Measurements from ENCODE around the gene PMVK. TPM values are rescaled to one million over a fixed set of nuclear protein-coding genes. Genes with fewer than 3 reads are reported as not detected.
"Not testable (repeated sequence)": the region's sequence is repeated elsewhere in the genome, so short reads cannot be mapped to it uniquely, and the experiment has no call there.

The PMVK gene
- polyA plus RNA-seq (2013): 32.5 TPM

DNA sequence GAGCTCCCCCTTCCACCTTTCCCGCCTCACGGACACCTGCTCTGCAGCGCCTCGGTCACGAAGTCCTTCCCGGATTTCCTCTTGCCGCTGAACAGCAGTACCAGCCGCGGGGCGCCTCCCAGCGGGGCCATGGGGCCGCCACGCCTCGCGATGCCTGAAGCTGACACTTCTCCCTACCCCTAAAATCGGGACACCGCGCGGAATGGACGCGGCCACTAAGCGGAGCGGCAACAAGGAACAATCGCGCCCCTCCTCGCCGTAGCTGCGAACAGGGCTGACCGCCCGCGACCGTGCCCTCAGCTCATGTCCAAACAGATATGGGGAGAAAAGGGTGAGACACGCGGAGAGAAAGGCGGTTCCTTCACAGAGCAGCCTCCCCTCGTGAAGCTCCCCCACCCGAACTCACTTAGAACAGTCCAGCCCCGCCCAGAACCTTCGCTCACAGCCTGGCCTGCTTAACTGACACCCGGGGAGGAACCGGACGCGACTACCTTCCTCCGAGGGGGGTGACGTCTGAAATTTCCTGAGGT is at the start of gene PMVK:
Gene PMVK, minus strand, starts transcription at position 165 of the 530 bp plus-strand sequence. Its CDS starts 34 bp downstream, at position 131.
- H3K4me1 ChIP-seq (ENCODE audit: control extremely low read depth in 1 of 4, control insufficient read depth in 4 of 4, insufficient read depth in 4 of 4, low read length in 3 of 4): peaks cover 12 to 61% (median 54%) of the 10 kb centered on the region in 4 experiments
- peak within 1 kb of the TSS; percentile 99 for H3K27ac ChIP-seq (ENCODE audit: insufficient read depth in 1 of 2, low read depth in 1 of 2, low read length in 2 of 2, poor library complexity in 1 of 2, severe bottlenecking in 2 of 2)
- under 1% methylated on average over 28 of the region's 45 CpGs for WGBS (ENCODE audit: insufficient coverage)
- peak within 1 kb of the TSS; percentile 44 to 86 (median 80) for H3K4me3 ChIP-seq (ENCODE audit: control insufficient read depth in 1 of 7, extremely low read depth in 1 of 7, insufficient read depth in 4 of 7, low read depth in 2 of 7, low read length in 6 of 7)
- CTCF ChIA-PET: interaction anchor here (0.6 to 2.2 kb wide), 18 partner anchors 8 to 456 kb away, joined by 3 to 10 read pairs (median 4); partner anchors contain the start of gene FLAD1
- H3K27me3 ChIP-seq (replicated peaks in 2 of 5; ENCODE audit: control insufficient read depth in 4 of 5, insufficient read depth in 5 of 5, low read length in 4 of 5): no peaks in the 10 kb centered on the region
- H3K36me3 ChIP-seq (ENCODE audit: control insufficient read depth in 4 of 4, insufficient read depth in 4 of 4, low read length in 3 of 4): peaks cover 0 to 5% (median 4%) of the 10 kb centered on the region in 4 experiments
- peak; percentile 97 to 99 (median 99) for DNase-seq
- H3K9me3 ChIP-seq (ENCODE audit: control extremely low read depth in 1 of 5, control insufficient read depth in 4 of 5, insufficient read depth in 2 of 5, low read depth in 1 of 5, low read length in 4 of 5): no peaks in the 10 kb centered on the region
- POLR2A ChIA-PET: interaction anchor here (0.6 to 2.4 kb wide), 6 partner anchors 11 to 330 kb away, joined by 3 to 7 read pairs (median 4); partner anchors contain the start of genes PBXIP1 and PYGO2

GRCh38 chr1:154983776-154984466 is 47.4 kb upstream of the PMVK start:
- Histone ChIP-seq H3K27me3 (replicated peaks in 2 of 5; ENCODE audit: control insufficient read depth in 4 of 5, insufficient read depth in 5 of 5, low read length in 4 of 5) (no peaks in the 10 kb centered on the region), H3K4me1 (ENCODE audit: control extremely low read depth in 1 of 4, control insufficient read depth in 4 of 4, insufficient read depth in 4 of 4, low read length in 3 of 4) (peaks cover 9 to 24% (median 23%) of the 10 kb centered on the region in 4 experiments), H3K4me3 (ENCODE audit: control insufficient read depth in 1 of 7, extremely low read depth in 1 of 7, insufficient read depth in 4 of 7, low read depth in 2 of 7, low read length in 6 of 7) (peak overlapping the region in 6 of 7 experiments; percentile 76 to 99 (median 81)), H3K36me3 (ENCODE audit: control insufficient read depth in 4 of 4, insufficient read depth in 4 of 4, low read length in 3 of 4) (peaks cover 3 to 29% (median 20%) of the 10 kb centered on the region in 4 experiments), H3K9me3 (ENCODE audit: control extremely low read depth in 1 of 5, control insufficient read depth in 4 of 5, insufficient read depth in 2 of 5, low read depth in 1 of 5, low read length in 4 of 5) (no peaks in the 10 kb centered on the region), H3K27ac (ENCODE audit: insufficient read depth in 1 of 2, low read depth in 1 of 2, low read length in 2 of 2, poor library complexity in 1 of 2, severe bottlenecking in 2 of 2) (peak overlapping the region; percentile 76 to 83)
- CTCF ChIA-PET: interaction anchor here (1.0 to 20.2 kb wide), 6 partner anchors 10 to 47 kb away, joined by 3 to 320 read pairs (median 7); partner anchors contain the start of genes CKS1B, LENEP, PBXIP1 and PMVK
- 16% methylated on average over 8 of the region's 17 CpGs for WGBS (ENCODE audit: insufficient coverage)
- POLR2A ChIA-PET: interaction anchor here (0.6 to 1.0 kb wide), 3 partner anchors 10 to 541 kb away, joined by 3 to 4 read pairs (median 3); partner anchors contain the start of gene SHC1
- no peak for DNase-seq

DNA sequence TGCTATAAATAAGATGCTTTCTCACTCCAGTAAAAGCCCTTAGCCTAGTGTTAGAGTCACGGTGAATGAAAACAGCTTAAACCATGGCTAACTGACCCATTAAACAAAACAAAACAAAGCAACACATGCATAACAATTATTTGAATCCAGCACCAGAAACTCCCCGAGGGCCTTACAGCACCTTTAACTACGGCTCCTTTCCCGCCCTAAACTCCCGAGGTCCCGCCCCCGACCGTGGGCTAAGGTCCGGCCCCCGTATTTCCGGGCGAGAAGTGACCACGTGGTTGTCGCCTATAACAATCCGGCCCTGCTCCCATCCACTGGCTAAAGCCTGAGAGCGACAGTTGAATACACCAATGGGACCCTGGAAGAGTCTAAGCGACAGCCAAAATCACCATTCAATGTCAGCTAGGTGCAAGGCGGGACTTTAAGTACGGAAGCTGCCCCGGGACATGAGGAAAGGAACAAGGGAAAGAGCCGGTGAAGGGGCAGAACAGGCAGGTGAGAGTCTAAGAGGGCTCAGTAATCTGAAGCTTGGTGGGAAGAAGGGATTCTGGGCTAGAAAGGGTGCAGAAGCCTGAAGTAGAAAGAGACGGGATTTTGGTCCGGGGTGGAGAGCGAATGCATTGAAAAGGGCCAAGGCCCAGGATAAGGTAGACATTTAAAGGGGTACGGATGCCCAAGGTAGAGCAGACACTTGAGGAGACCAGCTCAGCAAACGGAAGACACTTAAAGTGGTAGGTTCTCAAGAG is 46.6 kb upstream of the PMVK start, which contains the start of gene FLAD1:
Gene FLAD1, plus strand, starts transcription at position 448 of the 752 bp plus-strand sequence. CDS start 351 bp downstream, outside the sequence.
- Histone ChIP-seq H3K27me3 (replicated peaks in 2 of 5; ENCODE audit: control insufficient read depth in 4 of 5, insufficient read depth in 5 of 5, low read length in 4 of 5) (no peaks in the 10 kb centered on the region), H3K27ac (ENCODE audit: insufficient read depth in 1 of 2, low read depth in 1 of 2, low read length in 2 of 2, poor library complexity in 1 of 2, severe bottlenecking in 2 of 2) (peak within 1 kb of the TSS; percentile 76 to 83), H3K4me1 (ENCODE audit: control extremely low read depth in 1 of 4, control insufficient read depth in 4 of 4, insufficient read depth in 4 of 4, low read length in 3 of 4) (peaks cover 13 to 28% (median 28%) of the 10 kb centered on the region in 4 experiments), H3K36me3 (ENCODE audit: control insufficient read depth in 4 of 4, insufficient read depth in 4 of 4, low read length in 3 of 4) (peaks cover 3 to 25% (median 11%) of the 10 kb centered on the region in 4 experiments), H3K9me3 (ENCODE audit: control extremely low read depth in 1 of 5, control insufficient read depth in 4 of 5, insufficient read depth in 2 of 5, low read depth in 1 of 5, low read length in 4 of 5) (no peaks in the 10 kb centered on the region), H3K4me3 (ENCODE audit: control insufficient read depth in 1 of 7, extremely low read depth in 1 of 7, insufficient read depth in 4 of 7, low read depth in 2 of 7, low read length in 6 of 7) (peak within 1 kb of the TSS; percentile 70 to 99 (median 81))
- ChIA-PET POLR2A (interaction anchor here (0.6 to 1.0 kb wide), 3 partner anchors 9 to 12 kb away, joined by 3 to 4 read pairs (median 3); partner anchors contain the start of gene SHC1), CTCF (interaction anchor here (1.0 to 20.2 kb wide), 6 partner anchors 9 to 75 kb away, joined by 3 to 320 read pairs (median 6); partner anchors contain the start of genes CKS1B, LENEP, PBXIP1 and PMVK)
- peak; percentile 99 to 100 (median 99) for DNase-seq
- WGBS (ENCODE audit: insufficient coverage): 1% methylated on average over 26 of the region's 26 CpGs

DNA sequence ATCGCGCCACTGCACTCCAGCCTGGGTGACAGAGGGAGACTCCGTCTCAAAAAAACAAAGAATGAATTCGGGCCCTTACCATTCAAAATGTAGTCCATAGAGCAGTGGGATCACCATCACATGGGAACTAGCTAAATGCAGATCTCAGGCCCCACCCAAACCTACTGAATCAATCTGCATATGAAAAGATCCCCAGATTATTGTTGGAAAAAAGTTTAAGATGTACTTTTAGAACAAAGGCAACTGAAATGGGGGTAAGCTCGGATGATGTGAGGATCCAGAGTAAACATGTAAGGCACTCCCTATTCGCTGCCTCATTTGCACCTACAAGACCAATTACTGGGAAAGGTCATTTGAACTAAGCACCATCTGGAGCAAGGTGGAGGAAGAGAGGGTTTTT is 45.8 kb upstream of the PMVK start:
- ChIA-PET CTCF (interaction anchor here (1.1 to 20.2 kb wide), 5 partner anchors 9 to 77 kb away, joined by 3 to 320 read pairs (median 9); partner anchors contain the start of genes CKS1B, LENEP and ZBTB7B), POLR2A (interaction anchor here (1.0 kb wide), 1 partner anchor 9 kb away, joined by 4 read pairs; no protein-coding TSS in a partner anchor)

GRCh38 chr1:154978360-154978759 is 41.8 kb upstream of the PMVK start:
- no CpG with 5 or more reads among the region's 3 CpGs for WGBS (ENCODE audit: insufficient coverage)
- Histone ChIP-seq H3K27ac (ENCODE audit: insufficient read depth in 1 of 2, low read depth in 1 of 2, low read length in 2 of 2, poor library complexity in 1 of 2, severe bottlenecking in 2 of 2) (peak overlapping the region; percentile 11 to 98), H3K9me3 (ENCODE audit: control extremely low read depth in 1 of 5, control insufficient read depth in 4 of 5, insufficient read depth in 2 of 5, low read depth in 1 of 5, low read length in 4 of 5) (no peaks in the 10 kb centered on the region), H3K4me3 (ENCODE audit: control insufficient read depth in 1 of 7, extremely low read depth in 1 of 7, insufficient read depth in 4 of 7, low read depth in 2 of 7, low read length in 6 of 7) (peak overlapping the region in 1 of 7 experiments; percentile 26), H3K36me3 (ENCODE audit: control insufficient read depth in 4 of 4, insufficient read depth in 4 of 4, low read length in 3 of 4) (peaks cover 0 to 16% (median 4%) of the 10 kb centered on the region in 4 experiments), H3K4me1 (ENCODE audit: control extremely low read depth in 1 of 4, control insufficient read depth in 4 of 4, insufficient read depth in 4 of 4, low read length in 3 of 4) (peaks cover 38 to 50% (median 49%) of the 10 kb centered on the region in 4 experiments), H3K27me3 (replicated peaks in 2 of 5; ENCODE audit: control insufficient read depth in 4 of 5, insufficient read depth in 5 of 5, low read length in 4 of 5) (no peaks in the 10 kb centered on the region)
- POLR2A ChIA-PET: no interaction called here
- DNase-seq: no peak
- CTCF ChIA-PET: interaction anchor here (1.0 to 20.2 kb wide), 7 partner anchors 9 to 82 kb away, joined by 3 to 320 read pairs (median 6); partner anchors contain the start of genes LENEP, PBXIP1 and ZBTB7B

More for the DNA sequence above, 45.8 kb upstream of the PMVK start:
- Histone ChIP-seq H3K4me1 (ENCODE audit: control extremely low read depth in 1 of 4, control insufficient read depth in 4 of 4, insufficient read depth in 4 of 4, low read length in 3 of 4) (peaks cover 20 to 35% (median 35%) of the 10 kb centered on the region in 4 experiments), H3K27ac (ENCODE audit: insufficient read depth in 1 of 2, low read depth in 1 of 2, low read length in 2 of 2, poor library complexity in 1 of 2, severe bottlenecking in 2 of 2) (peak overlapping the region in 1 of 2 experiments; percentile 57), H3K9me3 (ENCODE audit: control extremely low read depth in 1 of 5, control insufficient read depth in 4 of 5, insufficient read depth in 2 of 5, low read depth in 1 of 5, low read length in 4 of 5) (no peaks in the 10 kb centered on the region), H3K27me3 (replicated peaks in 2 of 5; ENCODE audit: control insufficient read depth in 4 of 5, insufficient read depth in 5 of 5, low read length in 4 of 5) (no peaks in the 10 kb centered on the region), H3K36me3 (ENCODE audit: control insufficient read depth in 4 of 4, insufficient read depth in 4 of 4, low read length in 3 of 4) (peaks cover 0 to 19% (median 5%) of the 10 kb centered on the region in 4 experiments), H3K4me3 (ENCODE audit: control insufficient read depth in 1 of 7, extremely low read depth in 1 of 7, insufficient read depth in 4 of 7, low read depth in 2 of 7, low read length in 6 of 7) (peak overlapping the region in 6 of 7 experiments; percentile 76 to 99 (median 81))
- 65% methylated on average over 3 of the region's 6 CpGs for WGBS (ENCODE audit: insufficient coverage)
- DNase-seq: no peak

DNA sequence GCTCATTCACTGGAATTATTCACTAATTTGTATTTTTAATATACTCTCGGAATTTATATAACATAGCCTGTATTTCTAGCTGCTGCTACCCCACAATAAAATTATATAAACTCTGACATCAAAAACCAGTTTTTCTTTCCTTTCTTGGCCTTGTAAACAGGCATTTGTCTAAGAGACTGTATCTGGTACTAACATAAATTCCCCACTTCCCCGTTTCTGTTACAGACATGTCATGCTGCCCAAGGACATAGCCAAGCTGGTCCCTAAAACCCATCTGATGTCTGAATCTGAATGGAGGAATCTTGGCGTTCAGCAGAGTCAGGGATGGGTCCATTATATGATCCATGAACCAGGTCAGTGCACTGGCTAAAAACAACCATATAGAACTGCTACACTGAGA is 41.2 kb upstream of the PMVK start:
- Histone ChIP-seq H3K36me3 (ENCODE audit: control insufficient read depth in 4 of 4, insufficient read depth in 4 of 4, low read length in 3 of 4) (peaks cover 0 to 16% (median 4%) of the 10 kb centered on the region in 4 experiments), H3K4me3 (ENCODE audit: control insufficient read depth in 1 of 7, extremely low read depth in 1 of 7, insufficient read depth in 4 of 7, low read depth in 2 of 7, low read length in 6 of 7) (peak overlapping the region in 3 of 7 experiments; percentile 21 to 45 (median 26)), H3K27ac (ENCODE audit: insufficient read depth in 1 of 2, low read depth in 1 of 2, low read length in 2 of 2, poor library complexity in 1 of 2, severe bottlenecking in 2 of 2) (peak overlapping the region; percentile 11 to 98), H3K4me1 (ENCODE audit: control extremely low read depth in 1 of 4, control insufficient read depth in 4 of 4, insufficient read depth in 4 of 4, low read length in 3 of 4) (peaks cover 38 to 54% (median 53%) of the 10 kb centered on the region in 4 experiments)
- WGBS (ENCODE audit: insufficient coverage): 40% methylated on average over 1 of the region's 3 CpGs
- ChIA-PET POLR2A (interaction anchor here (0.6 kb wide), 1 partner anchor 34 kb away, joined by 3 read pairs; no protein-coding TSS in a partner anchor), CTCF (interaction anchor here (1.1 to 20.2 kb wide), 4 partner anchors 10 to 82 kb away, joined by 4 to 320 read pairs (median 14); partner anchors contain the start of genes LENEP, PBXIP1 and ZBTB7B)
- not testable (repeated sequence) for H3K27me3 ChIP-seq (replicated peaks in 2 of 5; ENCODE audit: control insufficient read depth in 4 of 5, insufficient read depth in 5 of 5, low read length in 4 of 5); H3K9me3 ChIP-seq (ENCODE audit: control extremely low read depth in 1 of 5, control insufficient read depth in 4 of 5, insufficient read depth in 2 of 5, low read depth in 1 of 5, low read length in 4 of 5)
- DNase-seq: peak in 1 of 3 donors; percentile 34

Data from common myeloid progenitor, CD34-positive (primary cell).